Activated CD8-positive, alpha-beta memory T cell treated with anti-CD3 and anti-CD28 coated beads, Interleukin-2, amount 50 U/mL, for 1 hour (primary cell): Measurements from ENCODE around the gene LSMEM2.

Source experiments
- DNase-seq: peaks from one replicate; pipeline ENCODE4 v3.0.0-alpha.2; 2020; ENCODE audit errors: extremely low read depth

Gene LSMEM2

GRCh38 chr3:50322115-50322385 lies 43.2 kb downstream of the LSMEM2 start:
- DNase-seq: no peak

DNA sequence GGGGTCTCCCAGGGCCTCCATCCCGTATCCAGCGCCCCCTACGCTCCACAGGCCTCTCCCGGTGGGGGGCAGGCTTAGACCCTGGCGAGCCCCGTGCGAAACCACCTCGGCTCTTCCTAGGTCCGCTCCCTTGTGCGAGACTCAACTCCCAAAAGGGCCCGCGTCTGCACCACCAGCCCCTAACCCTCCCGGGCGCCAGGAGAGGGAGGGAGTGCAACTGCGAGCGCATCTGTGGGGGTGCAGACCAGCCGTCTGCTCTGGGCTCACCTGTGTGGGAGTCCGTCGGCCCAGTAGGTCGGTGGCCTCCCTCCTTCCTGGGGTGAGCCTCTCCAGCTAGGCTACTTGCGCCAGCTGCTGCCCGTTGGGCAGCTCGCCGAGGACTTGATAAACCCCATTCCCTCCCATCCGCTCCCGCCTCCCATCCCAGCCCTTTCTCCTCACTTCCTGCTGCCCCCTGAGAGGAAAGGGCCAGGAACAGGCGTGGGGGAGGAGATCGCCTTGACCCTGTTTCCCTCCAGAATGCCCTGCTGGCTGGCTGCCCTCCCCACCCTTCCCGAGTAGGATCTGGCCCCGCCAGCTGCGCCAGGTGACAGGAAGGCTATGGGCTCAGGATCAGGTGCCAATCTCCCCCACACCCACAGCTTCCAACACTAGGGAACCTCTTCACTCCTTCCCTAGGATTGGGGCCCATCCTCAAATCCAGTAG lies 43.7 kb downstream of the LSMEM2 start, which contains the start of gene HYAL2:
TSS of gene HYAL2 (minus strand) at position 360 of the 706 bp plus-strand sequence. CDS start 2,256 bp downstream, outside the sequence.
- no peak for DNase-seq

DNA sequence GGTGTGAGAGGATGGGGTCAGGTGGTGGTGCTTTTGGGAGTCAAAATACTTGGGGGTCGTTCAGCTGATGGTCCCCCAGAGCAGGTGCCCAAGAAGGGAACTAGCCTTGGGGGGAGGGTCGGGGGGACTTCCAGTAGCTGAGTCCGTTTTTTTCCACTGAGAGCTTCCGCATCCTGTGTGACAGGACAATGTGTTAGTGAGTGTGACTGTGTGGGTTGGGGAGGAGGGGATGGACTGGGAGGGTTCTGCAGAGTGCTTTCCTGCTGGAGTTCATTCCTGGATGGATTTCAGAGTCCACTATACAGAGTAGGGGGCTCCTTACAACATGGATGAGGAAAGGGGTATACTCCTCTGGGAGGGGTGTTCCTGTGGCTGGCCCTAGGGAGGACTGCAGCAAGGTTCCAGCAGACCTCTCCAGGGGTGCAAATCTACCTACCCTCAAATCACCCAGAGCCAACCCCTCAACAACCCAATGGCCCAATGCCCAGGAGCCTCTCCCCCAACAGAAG lies 44.3 kb downstream of the LSMEM2 start:
- DNase-seq: no peak

- no peak for DNase-seq
Observed at GRCh38 chr3:50323614-50324199, 44.8 kb downstream of the LSMEM2 start.

- no peak for DNase-seq
Observed at GRCh38 chr3:50324351-50325112, 45.6 kb downstream of the LSMEM2 start.

DNA sequence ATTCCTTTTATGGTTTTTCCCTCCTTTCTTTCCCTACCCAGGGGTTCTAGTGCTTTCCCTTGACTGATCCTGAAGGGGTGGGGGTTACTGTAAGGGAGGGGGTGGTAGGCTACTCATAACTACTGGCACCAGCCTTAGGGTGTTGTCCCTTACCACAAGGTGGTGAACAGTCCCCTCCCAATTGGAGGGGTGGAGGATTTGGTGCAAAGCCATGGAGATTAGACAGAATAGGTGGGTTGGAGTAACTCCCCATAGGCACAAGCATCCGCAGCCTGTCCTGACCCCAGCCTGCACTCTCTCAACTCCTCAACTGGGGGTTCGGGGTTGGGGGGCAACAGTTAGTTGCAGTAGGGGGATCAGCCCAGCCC lies 46.2 kb downstream of the LSMEM2 start:
- no peak for DNase-seq

- DNase-seq: no peak
Observed at GRCh38 chr3:50325497-50326181, 46.8 kb downstream of the LSMEM2 start.

DNA sequence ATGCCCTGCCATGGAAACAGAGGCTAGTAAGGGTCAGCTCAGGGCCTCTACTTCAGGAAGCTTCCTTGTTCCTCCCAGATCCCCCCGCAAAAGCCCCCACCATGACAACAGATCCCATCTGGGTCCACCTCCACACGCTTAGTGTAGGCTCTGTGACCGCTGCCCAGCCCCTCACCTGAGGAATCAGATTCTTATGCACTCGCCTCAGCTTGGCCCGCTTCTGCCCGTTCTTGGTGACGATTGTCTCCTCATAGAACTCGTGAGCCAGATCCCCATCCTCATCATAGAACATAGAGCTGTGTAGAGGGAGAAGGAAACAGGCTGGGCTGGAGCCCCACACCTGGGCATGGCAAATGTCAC lies 47.3 kb downstream of the LSMEM2 start:
- no peak for DNase-seq

- no peak for DNase-seq
Observed at GRCh38 chr3:50327129-50327528, 48.2 kb downstream of the LSMEM2 start.

DNA sequence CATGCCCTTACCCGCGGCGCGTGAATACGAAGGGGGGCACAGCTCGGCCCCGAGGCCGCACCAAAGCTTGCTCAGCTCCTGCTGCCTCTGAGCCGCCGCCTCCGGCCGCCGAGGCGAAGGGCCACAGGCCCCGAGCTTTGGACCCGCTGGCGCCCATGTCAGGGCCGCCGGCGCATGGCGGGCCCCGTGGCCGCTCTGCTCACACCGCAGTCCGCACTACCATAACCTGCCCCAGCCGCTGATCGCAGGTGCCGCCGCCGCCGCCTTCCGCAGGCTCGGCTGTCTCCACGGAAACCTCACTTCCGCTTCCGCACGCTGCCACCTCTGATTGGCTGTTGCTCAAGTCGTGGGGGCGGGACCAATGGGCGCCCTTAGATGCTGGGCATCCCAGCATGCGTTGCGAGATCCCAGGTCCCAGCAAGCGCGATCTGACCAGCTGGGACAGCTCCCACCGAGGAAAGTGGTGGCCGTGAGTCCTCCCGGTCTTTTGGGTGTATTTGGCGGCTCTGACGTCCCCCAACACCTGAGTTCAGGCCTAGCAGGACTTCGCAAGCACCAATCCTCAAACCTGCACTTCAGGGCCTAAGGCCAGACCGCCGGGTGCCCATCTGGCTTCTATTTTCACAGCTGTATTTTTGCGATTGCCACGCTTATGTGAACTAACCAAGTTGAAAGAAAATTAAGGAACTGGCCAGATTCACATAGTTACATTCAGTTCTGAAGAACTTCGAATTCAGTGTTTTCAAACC lies 49.2 kb downstream of the LSMEM2 start, which contains the start of gene TUSC2:
TSS of gene TUSC2 (minus strand) at position 281 of the 749 bp plus-strand sequence. CDS start at position 157, 124 bp downstream.
- peak; percentile 90 for DNase-seq

- DNase-seq: no peak
Observed at GRCh38 chr3:50330330-50330729, 51.4 kb downstream of the LSMEM2 start.

- DNase-seq: no peak
Observed at GRCh38 chr3:50331364-50331907, 52.5 kb downstream of the LSMEM2 start.

DNA sequence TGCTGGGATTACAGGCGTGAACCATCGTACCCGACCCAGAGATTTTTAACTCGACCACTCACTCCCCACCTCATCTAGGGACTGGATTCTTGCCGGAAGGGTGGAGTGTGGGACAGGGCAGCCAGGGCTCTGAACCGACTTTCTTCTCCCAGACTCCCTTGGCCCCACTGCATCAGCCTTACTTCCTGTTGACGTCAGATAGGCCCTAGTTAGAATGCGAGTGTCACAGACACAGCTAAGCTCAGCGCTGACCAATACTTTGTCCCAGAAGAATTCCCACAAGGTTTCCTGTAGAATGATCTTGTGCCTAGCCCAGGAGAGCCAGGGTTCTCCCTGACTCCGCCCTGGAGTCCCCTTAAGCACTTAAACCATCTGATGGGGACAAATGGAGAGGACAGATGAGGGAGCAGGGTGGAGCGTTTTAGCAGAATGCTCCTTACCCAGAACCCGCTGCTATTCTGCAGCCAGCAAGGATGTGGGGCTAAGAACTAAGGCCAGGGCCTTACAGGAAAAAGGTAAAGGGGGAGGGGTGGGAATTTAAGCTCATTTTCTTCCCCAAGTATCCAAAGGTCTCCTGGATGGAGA lies 54.9 kb downstream of the LSMEM2 start:
- no peak for DNase-seq

- DNase-seq: no peak
Observed at GRCh38 chr3:50334339-50335075, 55.6 kb downstream of the LSMEM2 start.

DNA sequence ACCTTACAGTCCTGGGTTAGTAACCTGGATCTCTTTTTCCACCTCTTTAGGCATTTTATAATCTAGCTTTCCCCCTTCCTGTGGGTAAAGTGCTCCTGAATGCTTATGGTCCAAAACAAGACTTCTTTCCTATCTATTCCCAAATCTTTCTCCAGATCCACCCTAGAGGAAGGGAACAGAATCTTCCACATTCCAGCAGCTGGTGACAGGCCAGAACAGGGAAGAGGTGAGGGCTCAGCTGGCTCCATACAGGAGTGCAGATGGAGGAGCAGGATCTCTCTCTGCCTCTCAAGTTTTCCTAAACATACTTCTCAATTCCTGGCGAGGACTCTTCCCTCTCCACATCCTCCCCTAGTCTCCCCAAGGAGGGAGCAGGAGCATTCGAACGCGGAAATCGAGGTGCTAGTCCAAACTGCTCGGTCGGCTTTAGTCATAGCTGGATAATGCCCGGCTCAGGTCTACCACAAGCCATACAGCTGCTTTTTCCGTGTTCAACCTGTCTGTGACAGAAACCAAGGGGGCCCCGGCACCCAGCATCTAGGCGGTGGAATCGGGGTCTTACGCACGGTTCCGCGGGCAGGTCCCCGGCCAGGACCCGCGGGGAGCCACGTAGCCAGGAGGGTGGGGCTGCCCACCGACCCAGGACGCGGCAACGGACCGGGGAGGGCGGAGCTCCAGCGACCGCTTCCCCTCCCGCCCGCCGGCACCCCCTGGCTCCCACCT lies 57.7 kb downstream of the LSMEM2 start:
- DNase-seq: no peak

DNA sequence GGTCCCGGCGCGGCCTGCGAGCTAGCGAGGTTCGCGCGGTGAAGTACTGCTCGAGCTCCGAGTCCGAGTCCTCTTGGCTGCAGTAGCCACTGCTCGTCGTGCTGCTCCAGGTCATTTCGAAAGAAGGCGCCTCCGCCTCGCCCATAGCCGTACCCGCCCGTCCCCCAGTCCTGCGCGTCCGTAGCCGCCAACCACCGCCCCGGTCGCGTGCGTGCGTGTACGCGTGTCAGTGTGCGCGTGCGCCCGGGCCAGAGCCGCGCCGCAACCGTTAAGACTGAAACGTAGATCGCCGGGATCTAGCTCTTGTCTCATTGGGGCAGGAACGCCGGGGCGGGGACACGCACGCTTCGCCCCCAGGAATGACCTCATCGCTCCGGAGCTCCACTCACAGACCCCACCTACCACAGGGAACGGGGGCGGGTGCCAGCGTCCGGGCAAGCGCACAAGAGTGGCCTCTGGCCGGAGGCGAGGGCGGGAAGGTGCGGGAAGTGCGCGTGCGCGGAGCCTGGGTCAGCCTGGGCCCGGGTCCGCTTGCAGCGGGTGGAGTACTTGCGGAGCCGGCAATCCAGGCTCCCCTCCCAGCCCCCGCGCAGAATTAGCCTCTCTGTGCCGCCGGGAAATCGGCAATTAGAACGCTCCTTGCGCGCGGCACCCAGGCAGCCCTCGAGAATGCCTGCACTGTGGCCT lies 58.4 kb downstream of the LSMEM2 start:
- peak; percentile 84 for DNase-seq
